Body of pancreas (tissue), 4 donors: Measurements from ENCODE around the gene PPAN. TPM values are rescaled to one million over a fixed set of nuclear protein-coding genes. Genes with fewer than 3 reads are reported as not detected.

Experiments
- ATAC-seq: fragments of 150-250 bp; one replicate; pipeline ENCODE4 v1.9.1; 2016
- DNase-seq, 4 donors: peaks; one replicate each; pipeline ENCODE4 v3.0.0-alpha.2; 2019
- H3K27ac ChIP-seq, 4 donors: fragments of 200-600 bp; sonication (generic); 1 replicate in 3 of 4; 2 replicates in 1 of 4; pipeline versions ENCODE4 v1.5.1 to v1.6.1; 2016 to 2019; ENCODE audit warnings: mild to moderate bottlenecking in 1 of 4, mixed read lengths in 1 of 4, moderate library complexity in 1 of 4
- H3K27me3 ChIP-seq, 2 donors: fragments of 200-600 bp; sonication (generic); one replicate each; pipeline ENCODE4 v1.6.0; 2016; ENCODE audit warnings: mild to moderate bottlenecking in 1 of 2
- H3K36me3 ChIP-seq, 2 donors: fragments of 200-600 bp; sonication (generic); replicated peaks in 1 of 2; 2 replicates each; pipeline ENCODE4 v1.5.1; 2016; ENCODE audit warnings: low read depth in 2 of 2; ENCODE audit not compliant: insufficient read depth in 1 of 2
- H3K4me1 ChIP-seq: fragments of 200-600 bp; sonication (generic); one replicate; pipeline ENCODE4 v1.6.0; 2016
- H3K4me3 ChIP-seq, 2 donors: fragments of 200-600 bp; sonication (generic); 1 replicate in 1 of 2; 2 replicates in 1 of 2; pipeline ENCODE4 v1.5.1; 2016 to 2019
- H3K9me3 ChIP-seq, 3 donors: fragments of 200-600 bp; sonication (generic); 1 replicate in 2 of 3; 2 replicates in 1 of 3; pipeline ENCODE4 v1.5.1; 2016
- CTCF ChIP-seq, 7 experiments: fragments of 450-650 bp in 4 of 7; fragments of 200-600 bp in 3 of 7; sonication (generic) in 3 of 7; IDR thresholded peaks; one replicate each; pipeline ENCODE4 v1.5.1; 2016 to 2019; ENCODE audit warnings: antibody characterized with exemption in 7 of 7
- POLR2A ChIP-seq, 3 donors: fragments of 450-650 bp; IDR thresholded peaks; one replicate each; pipeline ENCODE4 v1.6.1; 2016; ENCODE audit warnings: antibody characterized with exemption in 3 of 3, mild to moderate bottlenecking in 2 of 3
- WGBS, 2 donors: methylation state at CpG; one replicate each; pipeline ENCODE4 v1.1.5; 2017; 5-methylcytosine and 5-hydroxymethylcytosine counted together
- intact Hi-C: fragments of 100-400 bp; cut with DNase I; formaldehyde crosslinking; loops from one replicate; pipeline ENCODE4 v1.15.1; 2023
- total RNA-seq, 2 donors: library from RNA; depleted of rRNA; stranded (reverse); fragments of >200 nt; gene quantifications; one replicate each; pipeline ENCODE4 v1.1.0, GENCODE V29; 2016

PPAN gene
- total RNA-seq, 2 donors from 2014 or later, result 11.5 to 14.0 TPM

GRCh38 chr19:10070730-10071446 lies 35.3 kb upstream of the PPAN start:
- no peak for DNase-seq
- no peak for TF ChIP-seq POLR2A (IDR thresholded peaks at IDR 0.05)
- TF ChIP-seq CTCF (IDR thresholded peaks at IDR 0.05), result no peak
- Histone ChIP-seq H3K4me1 (no peaks in the 10 kb centered on the region), H3K4me3 (no peak overlapping the region), H3K9me3 (no peaks in the 10 kb centered on the region), H3K27me3 (no peaks in the 10 kb centered on the region), H3K36me3 (no peaks in the 10 kb centered on the region), H3K27ac (no peak overlapping the region)
- intact Hi-C loops, result no loop called here
- no peak for ATAC-seq
- WGBS, 2 donors, result 67 to 74% methylated on average over 16 to 19 of the region's 22 CpGs

GRCh38 chr19:10074153-10074552 lies 32.0 kb upstream of the PPAN start:
- 62 to 83% methylated on average over 2 of the region's 2 CpGs for WGBS, 2 donors
- Histone ChIP-seq H3K36me3 (no peaks in the 10 kb centered on the region), H3K4me1 (peaks cover 8% of the 10 kb centered on the region), H3K4me3 (no peak overlapping the region), H3K9me3 (no peaks in the 10 kb centered on the region), H3K27me3 (no peaks in the 10 kb centered on the region), H3K27ac (no peak overlapping the region)
- ATAC-seq, result no peak
- intact Hi-C loops, result no loop called here
- TF ChIP-seq CTCF (IDR thresholded peaks at IDR 0.05) (peak in 3 of 7 experiments; percentile 13 to 37 (median 34)), POLR2A (IDR thresholded peaks at IDR 0.05) (no peak)
- no peak for DNase-seq

GRCh38 chr19:10076535-10076934 lies 29.6 kb upstream of the PPAN start:
- no peaks in the 10 kb centered on the region for H3K27me3 ChIP-seq
- WGBS, 2 donors, result 81 to 93% methylated on average over 6 of the region's 6 CpGs
- no peak for ATAC-seq

GRCh38 chr19:10078329-10078728 lies 27.8 kb upstream of the PPAN start:
- Histone ChIP-seq H3K27me3 (no peaks in the 10 kb centered on the region), H3K27ac (peak overlapping the region in 2 of 4 donors; percentile 41 to 55), H3K9me3 (no peaks in the 10 kb centered on the region), H3K4me3 (no peak overlapping the region), H3K36me3 (no peaks in the 10 kb centered on the region), H3K4me1 (peaks cover 12% of the 10 kb centered on the region)
- no peak for TF ChIP-seq CTCF (IDR thresholded peaks at IDR 0.05)
- TF ChIP-seq POLR2A (IDR thresholded peaks at IDR 0.05), result no peak
- 43 to 48% methylated on average over 8 of the region's 8 CpGs for WGBS, 2 donors
- DNase-seq (no peak), ATAC-seq (peak; percentile 62)
- intact Hi-C loops, result no loop called here

More at GRCh38 chr19:10076535-10076934, 29.6 kb upstream of the PPAN start:
- DNase-seq, result no peak
- intact Hi-C loops, result no loop called here
- Histone ChIP-seq H3K4me1 (peaks cover 12% of the 10 kb centered on the region), H3K4me3 (no peak overlapping the region), H3K27ac (no peak overlapping the region), H3K9me3 (no peaks in the 10 kb centered on the region), H3K36me3 (no peaks in the 10 kb centered on the region)
- no peak for TF ChIP-seq CTCF (IDR thresholded peaks at IDR 0.05)
- no peak for TF ChIP-seq POLR2A (IDR thresholded peaks at IDR 0.05)

GRCh38 chr19:10079031-10079453 lies 27.1 kb upstream of the PPAN start:
- Histone ChIP-seq H3K27me3 (no peaks in the 10 kb centered on the region), H3K36me3 (no peaks in the 10 kb centered on the region), H3K9me3 (no peaks in the 10 kb centered on the region), H3K4me3 (no peak overlapping the region), H3K4me1 (peaks cover 12% of the 10 kb centered on the region), H3K27ac (peak overlapping the region in 2 of 4 donors; percentile 41 to 55)
- no peak for TF ChIP-seq CTCF (IDR thresholded peaks at IDR 0.05)
- TF ChIP-seq POLR2A (IDR thresholded peaks at IDR 0.05), result no peak
- ATAC-seq (peak; percentile 91), DNase-seq (peak; percentile 62 to 67 (median 64))
- intact Hi-C loops, result no loop called here
- 16 to 27% methylated on average over 5 to 7 of the region's 7 CpGs for WGBS, 2 donors
